Osteoblast (primary cell): ENCODE measurements around the gene LRRC55. TPM values are rescaled to one million over a fixed set of nuclear protein-coding genes. Genes with fewer than 3 reads are reported as not detected.
"Not testable (repeated sequence)": the region's sequence is repeated elsewhere in the genome, so short reads cannot be mapped to it uniquely, and the experiment has no call there.

Experiments used
- DNase-seq: peaks from one replicate; pipeline ENCODE4 v3.0.0; 2011; ENCODE audit warnings: low spot score, mixed read lengths; ENCODE audit not compliant: insufficient read length; ENCODE audit errors: missing footprints
- H2AFZ ChIP-seq: 2 replicates; pipeline ENCODE4 v1.6.0; 2011; ENCODE audit warnings: mild to moderate bottlenecking, low read length
- H3K27ac ChIP-seq: 2 replicates; pipeline ENCODE4 v1.5.1; 2011; ENCODE audit warnings: mild to moderate bottlenecking, low read depth, low read length, moderate library complexity
- H3K27me3 ChIP-seq: 2 replicates; pipeline ENCODE4 v1.6.0; 2012; ENCODE audit warnings: mild to moderate bottlenecking, control low read depth, inconsistent platforms, low read length, moderate library complexity; ENCODE audit not compliant: insufficient read depth
- H3K36me3 ChIP-seq: 2 replicates; pipeline ENCODE4 v1.5.1; 2011; ENCODE audit warnings: mild to moderate bottlenecking, low read length, control low read depth, moderate library complexity; ENCODE audit not compliant: insufficient read depth
- H3K4me1 ChIP-seq: 2 replicates; pipeline ENCODE4 v1.5.1; 2011; ENCODE audit warnings: mild to moderate bottlenecking, low read length, control low read depth, moderate library complexity; ENCODE audit not compliant: insufficient read depth
- H3K4me2 ChIP-seq: 2 replicates; pipeline ENCODE4 v1.6.0; 2011; ENCODE audit warnings: mild to moderate bottlenecking, low read length; ENCODE audit not compliant: insufficient read depth
- H3K4me3 ChIP-seq: fragments of 200-600 bp; sonication (generic); 3 replicates; pipeline ENCODE4 v1.5.1; 2012; ENCODE audit warnings: mild to moderate bottlenecking, low read length, inconsistent platforms; ENCODE audit not compliant: insufficient read depth
- H3K79me2 ChIP-seq: 2 replicates; pipeline ENCODE4 v1.6.0; 2012; ENCODE audit warnings: mild to moderate bottlenecking, low read length, control low read depth, inconsistent platforms; ENCODE audit not compliant: insufficient read depth
- H3K9me3 ChIP-seq: 2 replicates; pipeline ENCODE4 v1.5.1; 2011; ENCODE audit warnings: low read depth, low read length, control low read depth
- H4K20me1 ChIP-seq: 2 replicates; pipeline ENCODE4 v1.6.0; 2012; ENCODE audit warnings: mild to moderate bottlenecking, low read length, control low read depth; ENCODE audit not compliant: insufficient read depth
- CTCF ChIP-seq: IDR thresholded peaks from 2 replicates; pipeline ENCODE4 v1.5.1; 2011; ENCODE audit warnings: mild to moderate bottlenecking, low read depth, low read length, moderate library complexity; ENCODE audit errors: extremely low read depth
- total RNA-seq: library from RNA; depleted of rRNA; stranded (reverse); fragments of >200 nt; gene quantifications from 2 replicates; pipeline ENCODE4 v1.2.3, GENCODE V29; 2012

LRRC55 gene
- total RNA-seq, 1 donor: not detected

GRCh38 chr11:57163160-57163868 is 18.4 kb upstream of the LRRC55 start:
- no peak for DNase-seq
- no peaks in the 10 kb centered on the region for H3K4me1 ChIP-seq
- no peak overlapping the region for H3K4me3 ChIP-seq
- H4K20me1 ChIP-seq: no peaks in the 10 kb centered on the region
- H3K27ac ChIP-seq: no peak overlapping the region
- H3K9me3 ChIP-seq: no peaks in the 10 kb centered on the region
- no peak for TF ChIP-seq CTCF
- no peak overlapping the region for H3K4me2 ChIP-seq
- H3K36me3 ChIP-seq: no peaks in the 10 kb centered on the region
- no peaks in the 10 kb centered on the region for H3K79me2 ChIP-seq
- no peak overlapping the region for H2AFZ ChIP-seq
- H3K27me3 ChIP-seq: no peaks in the 10 kb centered on the region

GRCh38 chr11:57164317-57164716 is 17.4 kb upstream of the LRRC55 start:
- no peak overlapping the region for H3K27ac ChIP-seq
- TF ChIP-seq CTCF: no peak

GRCh38 chr11:57167125-57167846 is 14.5 kb upstream of the LRRC55 start:
- H3K4me2 ChIP-seq: no peak overlapping the region
- no peaks in the 10 kb centered on the region for H3K9me3 ChIP-seq
- H3K79me2 ChIP-seq: no peaks in the 10 kb centered on the region
- no peaks in the 10 kb centered on the region for H3K27me3 ChIP-seq
- no peak overlapping the region for H3K4me3 ChIP-seq
- no peak for TF ChIP-seq CTCF
- no peak for DNase-seq
- H3K4me1 ChIP-seq: no peaks in the 10 kb centered on the region
- H3K27ac ChIP-seq: no peak overlapping the region
- H2AFZ ChIP-seq: no peak overlapping the region
- no peaks in the 10 kb centered on the region for H4K20me1 ChIP-seq
- H3K36me3 ChIP-seq: no peaks in the 10 kb centered on the region

More at GRCh38 chr11:57164317-57164716, 17.4 kb upstream of the LRRC55 start:
- H3K36me3 ChIP-seq: no peaks in the 10 kb centered on the region
- H3K9me3 ChIP-seq: no peaks in the 10 kb centered on the region
- no peaks in the 10 kb centered on the region for H3K4me1 ChIP-seq
- H3K79me2 ChIP-seq: no peaks in the 10 kb centered on the region
- no peaks in the 10 kb centered on the region for H4K20me1 ChIP-seq
- H3K4me3 ChIP-seq: no peak overlapping the region
- DNase-seq: no peak
- no peaks in the 10 kb centered on the region for H3K27me3 ChIP-seq
- no peak overlapping the region for H3K4me2 ChIP-seq
- H2AFZ ChIP-seq: no peak overlapping the region

GRCh38 chr11:57169732-57170313 is 11.9 kb upstream of the LRRC55 start:
- H3K9me3 ChIP-seq, H4K20me1 ChIP-seq, H3K27ac ChIP-seq, H3K79me2 ChIP-seq, DNase-seq, H2AFZ ChIP-seq, H3K4me1 ChIP-seq, H3K27me3 ChIP-seq, H3K36me3 ChIP-seq, H3K4me3 ChIP-seq, H3K4me2 ChIP-seq: not testable (repeated sequence)
